Stimulated activated memory B cell treated with anti-CD40 and anti-IgM and Interleukin-4, amounts not matched to agents 10 μg/mL and 1 μg/mL and 100 μg/mL, for 72 hours (primary cell): ENCODE measurements around the gene PHLDA1.
"Not testable (repeated sequence)": the region's sequence is repeated elsewhere in the genome, so short reads cannot be mapped to it uniquely, and the experiment has no call there.

Experiments used
- ATAC-seq: fragments of 150-1000 bp; cut with Tn5 transposase; 2 replicates; pipeline ENCODE4 v1.10.0; 2021
- H3K27ac Mint-ChIP-seq: one replicate; pipeline ENCODE4 v1.8.0; 2022; ENCODE audit warnings: mild to moderate bottlenecking, mixed read lengths
- H3K27me3 Mint-ChIP-seq: one replicate; pipeline ENCODE4 v1.8.0; 2022; ENCODE audit warnings: mixed read lengths
- H3K36me3 Mint-ChIP-seq: one replicate; pipeline ENCODE4 v1.8.0; 2022; ENCODE audit warnings: mixed read lengths
- H3K4me1 Mint-ChIP-seq: one replicate; pipeline ENCODE4 v1.8.0; 2022; ENCODE audit warnings: mixed read lengths
- H3K4me3 Mint-ChIP-seq: one replicate; pipeline ENCODE4 v1.8.0; 2022; ENCODE audit warnings: mild to moderate bottlenecking, moderate library complexity, mixed read lengths
- H3K9me3 Mint-ChIP-seq: one replicate; pipeline ENCODE4 v1.8.0; 2022; ENCODE audit warnings: mixed read lengths

Gene PHLDA1

GRCh38 chr12:76010732-76011458 lies 20.7 kb downstream of the PHLDA1 start:
- Mint-ChIP-seq H3K27ac (no peak overlapping the region), H3K9me3 (no peaks in the 10 kb centered on the region), H3K36me3 (no peaks in the 10 kb centered on the region), H3K4me1 (no peaks in the 10 kb centered on the region), H3K4me3 (no peak overlapping the region), H3K27me3 (peaks cover 15% of the 10 kb centered on the region)
- no peak for ATAC-seq

GRCh38 chr12:76008428-76008827 lies 23.1 kb downstream of the PHLDA1 start:
- ATAC-seq: no peak
- H3K27me3 Mint-ChIP-seq: no peaks in the 10 kb centered on the region
- H3K9me3 Mint-ChIP-seq: peaks cover 6% of the 10 kb centered on the region
- H3K4me3 Mint-ChIP-seq: no peak overlapping the region
- no peaks in the 10 kb centered on the region for H3K36me3 Mint-ChIP-seq
- no peak overlapping the region for H3K27ac Mint-ChIP-seq
- no peaks in the 10 kb centered on the region for H3K4me1 Mint-ChIP-seq

GRCh38 chr12:76007640-76008039 lies 23.9 kb downstream of the PHLDA1 start:
- no peaks in the 10 kb centered on the region for H3K27me3 Mint-ChIP-seq
- no peak overlapping the region for H3K4me3 Mint-ChIP-seq
- no peaks in the 10 kb centered on the region for H3K4me1 Mint-ChIP-seq
- no peak for ATAC-seq
- no peak overlapping the region for H3K27ac Mint-ChIP-seq
- H3K36me3 Mint-ChIP-seq: no peaks in the 10 kb centered on the region
- peaks cover 6% of the 10 kb centered on the region for H3K9me3 Mint-ChIP-seq

- H3K9me3 Mint-ChIP-seq: peaks cover 6% of the 10 kb centered on the region
- no peak overlapping the region for H3K4me3 Mint-ChIP-seq
- no peaks in the 10 kb centered on the region for H3K4me1 Mint-ChIP-seq
- no peak overlapping the region for H3K27ac Mint-ChIP-seq
- no peaks in the 10 kb centered on the region for H3K27me3 Mint-ChIP-seq
- H3K36me3 Mint-ChIP-seq: no peaks in the 10 kb centered on the region
- ATAC-seq: no peak
Measured at GRCh38 chr12:76006028-76006925, 25.3 kb downstream of the PHLDA1 start.

- H3K4me1 Mint-ChIP-seq: no peaks in the 10 kb centered on the region
- no peaks in the 10 kb centered on the region for H3K27me3 Mint-ChIP-seq
- no peak overlapping the region for H3K27ac Mint-ChIP-seq
- no peak for ATAC-seq
- H3K36me3 Mint-ChIP-seq: no peaks in the 10 kb centered on the region
- H3K4me3 Mint-ChIP-seq: no peak overlapping the region
- peaks cover 6% of the 10 kb centered on the region for H3K9me3 Mint-ChIP-seq
Measured at GRCh38 chr12:76003355-76003638, 28.3 kb downstream of the PHLDA1 start.

- H3K9me3 Mint-ChIP-seq: peaks cover 6% of the 10 kb centered on the region
- no peaks in the 10 kb centered on the region for H3K27me3 Mint-ChIP-seq
- no peak overlapping the region for H3K4me3 Mint-ChIP-seq
- H3K36me3 Mint-ChIP-seq: no peaks in the 10 kb centered on the region
- no peaks in the 10 kb centered on the region for H3K4me1 Mint-ChIP-seq
- no peak for ATAC-seq
- no peak overlapping the region for H3K27ac Mint-ChIP-seq
Measured at GRCh38 chr12:76002598-76003354, 28.8 kb downstream of the PHLDA1 start.

GRCh38 chr12:75998292-75999063 lies 33.1 kb downstream of the PHLDA1 start:
- ATAC-seq: no peak
- Mint-ChIP-seq H3K27me3 (peaks cover 6% of the 10 kb centered on the region), H3K4me3 (no peak overlapping the region), H3K4me1 (no peaks in the 10 kb centered on the region), H3K9me3 (no peaks in the 10 kb centered on the region), H3K27ac (no peak overlapping the region), H3K36me3 (no peaks in the 10 kb centered on the region)

- Mint-ChIP-seq H3K27me3 (peaks cover 13% of the 10 kb centered on the region), H3K4me1 (no peaks in the 10 kb centered on the region), H3K36me3 (no peaks in the 10 kb centered on the region), H3K9me3 (no peaks in the 10 kb centered on the region), H3K4me3 (no peak overlapping the region), H3K27ac (no peak overlapping the region)
- no peak for ATAC-seq
Measured at GRCh38 chr12:75997658-75998057, 33.9 kb downstream of the PHLDA1 start.

GRCh38 chr12:75996861-75997447 lies 34.6 kb downstream of the PHLDA1 start:
- Mint-ChIP-seq H3K9me3 (no peaks in the 10 kb centered on the region), H3K36me3 (no peaks in the 10 kb centered on the region), H3K27ac (no peak overlapping the region), H3K27me3 (peaks cover 13% of the 10 kb centered on the region), H3K4me3 (no peak overlapping the region), H3K4me1 (no peaks in the 10 kb centered on the region)
- ATAC-seq: no peak

GRCh38 chr12:75995691-75996090 lies 35.9 kb downstream of the PHLDA1 start:
- Mint-ChIP-seq H3K27me3 (peaks cover 13% of the 10 kb centered on the region), H3K4me1 (no peaks in the 10 kb centered on the region), H3K4me3 (no peak overlapping the region), H3K36me3 (no peaks in the 10 kb centered on the region), H3K9me3 (no peaks in the 10 kb centered on the region), H3K27ac (no peak overlapping the region)
- no peak for ATAC-seq

GRCh38 chr12:75994069-75994740 lies 37.4 kb downstream of the PHLDA1 start:
- ATAC-seq: no peak
- no peak overlapping the region for H3K4me3 Mint-ChIP-seq
- no peaks in the 10 kb centered on the region for H3K9me3 Mint-ChIP-seq
- H3K27me3 Mint-ChIP-seq: peaks cover 28% of the 10 kb centered on the region
- no peaks in the 10 kb centered on the region for H3K36me3 Mint-ChIP-seq
- H3K4me1 Mint-ChIP-seq: no peaks in the 10 kb centered on the region
- no peak overlapping the region for H3K27ac Mint-ChIP-seq

GRCh38 chr12:75991753-75992152 lies 39.8 kb downstream of the PHLDA1 start:
- H3K27me3 Mint-ChIP-seq: peaks cover 41% of the 10 kb centered on the region
- no peak overlapping the region for H3K4me3 Mint-ChIP-seq
- H3K4me1 Mint-ChIP-seq: no peaks in the 10 kb centered on the region
- H3K36me3 Mint-ChIP-seq: peaks cover 12% of the 10 kb centered on the region
- H3K9me3 Mint-ChIP-seq: peaks cover 11% of the 10 kb centered on the region
- ATAC-seq: no peak
- H3K27ac Mint-ChIP-seq: no peak overlapping the region

GRCh38 chr12:75990189-75990912 lies 41.2 kb downstream of the PHLDA1 start:
- H3K27ac Mint-ChIP-seq: no peak overlapping the region

GRCh38 chr12:75987709-75988108 lies 43.9 kb downstream of the PHLDA1 start:
- H3K9me3 Mint-ChIP-seq: peaks cover 11% of the 10 kb centered on the region
- H3K4me3 Mint-ChIP-seq, H3K4me1 Mint-ChIP-seq, H3K27ac Mint-ChIP-seq, ATAC-seq: not testable (repeated sequence)
- peaks cover 29% of the 10 kb centered on the region for H3K27me3 Mint-ChIP-seq
- peaks cover 12% of the 10 kb centered on the region for H3K36me3 Mint-ChIP-seq

More at GRCh38 chr12:75990189-75990912, 41.2 kb downstream of the PHLDA1 start:
- Mint-ChIP-seq H3K27me3 (peaks cover 41% of the 10 kb centered on the region), H3K4me1 (no peaks in the 10 kb centered on the region), H3K9me3 (peaks cover 11% of the 10 kb centered on the region), H3K36me3 (peaks cover 12% of the 10 kb centered on the region), H3K4me3 (no peak overlapping the region)
- no peak for ATAC-seq
